ENCODE data around the gene CCNK.

CCNK gene

DNA sequence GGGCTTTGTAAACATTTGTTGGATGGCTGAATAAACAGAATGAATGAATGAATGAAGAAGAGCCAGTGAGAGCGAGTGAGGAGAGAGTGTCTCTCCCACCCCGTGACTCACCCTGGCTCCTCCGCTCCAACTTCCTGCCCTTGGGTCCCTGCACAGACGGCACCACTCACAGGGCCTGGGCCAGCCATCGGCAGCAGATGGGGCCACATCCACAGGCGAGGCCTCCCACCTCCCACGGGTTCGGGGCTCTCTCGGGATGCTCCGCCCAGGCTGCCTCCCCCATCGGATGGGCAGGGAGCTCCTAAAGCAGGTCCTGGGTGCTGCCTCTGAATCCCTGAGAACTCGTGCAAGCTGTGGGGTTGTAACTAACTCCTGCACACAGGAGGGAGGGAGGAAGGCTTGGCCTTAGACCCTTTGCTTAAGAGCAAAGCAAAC lies 41.3 kb downstream of the CCNK start:
- no peak overlapping the region for H3K4me3 ChIP-seq (ENCODE audit: low read length)
- DNase-seq (ENCODE audit: low read depth), result peak; percentile 43
- TF ChIP-seq, protein P1, sequence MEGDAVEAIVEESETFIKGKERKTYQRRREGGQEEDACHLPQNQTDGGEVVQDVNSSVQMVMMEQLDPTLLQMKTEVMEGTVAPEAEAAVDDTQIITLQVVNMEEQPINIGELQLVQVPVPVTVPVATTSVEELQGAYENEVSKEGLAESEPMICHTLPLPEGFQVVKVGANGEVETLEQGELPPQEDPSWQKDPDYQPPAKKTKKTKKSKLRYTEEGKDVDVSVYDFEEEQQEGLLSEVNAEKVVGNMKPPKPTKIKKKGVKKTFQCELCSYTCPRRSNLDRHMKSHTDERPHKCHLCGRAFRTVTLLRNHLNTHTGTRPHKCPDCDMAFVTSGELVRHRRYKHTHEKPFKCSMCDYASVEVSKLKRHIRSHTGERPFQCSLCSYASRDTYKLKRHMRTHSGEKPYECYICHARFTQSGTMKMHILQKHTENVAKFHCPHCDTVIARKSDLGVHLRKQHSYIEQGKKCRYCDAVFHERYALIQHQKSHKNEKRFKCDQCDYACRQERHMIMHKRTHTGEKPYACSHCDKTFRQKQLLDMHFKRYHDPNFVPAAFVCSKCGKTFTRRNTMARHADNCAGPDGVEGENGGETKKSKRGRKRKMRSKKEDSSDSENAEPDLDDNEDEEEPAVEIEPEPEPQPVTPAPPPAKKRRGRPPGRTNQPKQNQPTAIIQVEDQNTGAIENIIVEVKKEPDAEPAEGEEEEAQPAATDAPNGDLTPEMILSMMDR (IDR thresholded peaks at IDR 0.05; ENCODE audit: insufficient read depth, low read depth, low read length, missing control alignments), result no peak

DNA sequence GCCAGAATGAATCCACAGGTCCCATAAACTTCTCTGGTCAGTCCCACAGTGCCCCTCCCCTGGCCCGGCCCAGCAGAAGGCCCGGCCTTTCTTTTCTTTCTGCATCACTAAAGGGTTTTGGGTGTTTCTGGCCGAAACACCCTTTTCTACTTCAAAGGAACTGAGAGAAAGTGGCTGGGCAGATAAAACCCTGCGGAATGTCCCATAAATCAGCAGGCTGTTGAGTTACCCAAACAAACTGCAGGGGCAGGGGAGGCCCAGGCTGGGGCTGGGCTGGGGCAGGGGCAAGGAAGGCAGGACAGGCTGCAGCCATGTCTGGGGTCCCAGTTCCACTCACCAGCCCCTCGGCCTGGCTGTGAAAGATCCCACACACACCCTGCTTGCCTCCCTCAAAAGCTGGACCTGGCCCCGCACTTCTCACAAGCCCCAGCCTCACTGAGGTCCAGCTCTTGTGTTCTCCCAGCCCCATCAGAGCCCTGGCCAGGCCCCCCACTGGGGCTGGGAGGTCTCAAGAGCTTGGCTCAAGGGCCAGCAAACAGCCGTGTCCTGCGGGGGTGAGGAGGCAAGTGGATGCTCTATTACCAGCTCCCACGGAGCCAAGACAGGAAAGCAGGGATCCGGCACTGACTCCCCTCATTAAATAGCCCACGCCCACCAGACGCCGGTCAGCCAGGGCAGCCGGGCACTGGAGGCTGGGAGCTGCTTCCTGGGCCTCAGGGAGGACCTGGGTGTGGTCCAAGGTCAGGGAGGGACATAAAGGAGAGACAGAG lies 41.9 kb downstream of the CCNK start:
- H3K4me3 ChIP-seq (ENCODE audit: low read length), result no peak overlapping the region
- TF ChIP-seq, protein P1 (IDR thresholded peaks at IDR 0.05; ENCODE audit: insufficient read depth, low read depth, low read length, missing control alignments), result no peak
- no peak for DNase-seq (ENCODE audit: low read depth)

DNA sequence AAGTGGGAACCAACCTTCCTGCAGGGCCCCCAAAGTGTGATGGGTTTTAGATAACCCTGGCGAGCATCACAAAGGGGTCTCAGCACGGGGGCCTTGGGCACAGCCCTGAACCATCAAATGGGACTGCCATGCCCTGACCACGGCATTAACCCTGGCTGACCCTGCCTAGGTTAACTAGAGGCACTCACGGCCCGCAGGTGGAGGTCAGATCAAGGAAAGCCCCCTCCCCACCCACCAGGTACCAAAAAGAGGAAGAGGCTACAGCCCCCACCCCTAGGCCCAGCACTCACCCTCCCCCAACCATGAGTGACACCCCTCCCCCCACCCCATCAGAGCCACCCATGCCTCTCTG lies 42.5 kb downstream of the CCNK start:
- no peak overlapping the region for H3K4me3 ChIP-seq (ENCODE audit: low read length)
- no peak for DNase-seq (ENCODE audit: low read depth)

DNA sequence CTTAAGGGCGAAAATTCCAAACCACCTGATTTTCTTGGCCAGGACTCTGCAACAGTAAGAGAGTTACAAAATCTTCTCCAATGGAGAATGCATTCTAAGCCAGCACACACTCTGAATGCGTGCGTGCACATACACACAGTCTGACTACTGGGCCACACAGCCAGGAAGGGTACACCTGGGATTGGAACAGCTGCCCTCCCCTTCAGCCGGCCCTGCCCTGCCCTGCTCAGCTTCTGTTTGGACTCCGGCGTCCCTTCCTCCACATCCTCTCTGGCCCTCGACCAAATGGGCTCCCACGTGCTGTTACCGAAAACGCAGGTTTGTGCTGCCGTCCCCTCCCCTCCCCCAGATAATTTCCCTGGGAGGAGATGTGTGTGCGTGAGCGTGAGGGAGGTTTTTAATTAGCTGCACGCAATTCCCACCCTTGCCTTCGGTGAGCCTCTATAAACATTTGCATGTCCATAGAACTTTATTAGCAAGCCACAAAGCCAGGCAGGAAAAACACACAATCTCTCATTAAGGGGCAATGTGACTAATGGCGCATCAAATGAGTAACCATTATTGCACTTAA lies 43.0 kb downstream of the CCNK start:
- H3K4me3 ChIP-seq (ENCODE audit: low read length), result no peak overlapping the region
- TF ChIP-seq, protein P1 (IDR thresholded peaks at IDR 0.05; ENCODE audit: insufficient read depth, low read depth, low read length, missing control alignments), result no peak
- no peak for DNase-seq (ENCODE audit: low read depth)

More for the DNA sequence above, 42.5 kb downstream of the CCNK start:
- TF ChIP-seq, protein P1 (IDR thresholded peaks at IDR 0.05; ENCODE audit: insufficient read depth, low read depth, low read length, missing control alignments), result no peak

DNA sequence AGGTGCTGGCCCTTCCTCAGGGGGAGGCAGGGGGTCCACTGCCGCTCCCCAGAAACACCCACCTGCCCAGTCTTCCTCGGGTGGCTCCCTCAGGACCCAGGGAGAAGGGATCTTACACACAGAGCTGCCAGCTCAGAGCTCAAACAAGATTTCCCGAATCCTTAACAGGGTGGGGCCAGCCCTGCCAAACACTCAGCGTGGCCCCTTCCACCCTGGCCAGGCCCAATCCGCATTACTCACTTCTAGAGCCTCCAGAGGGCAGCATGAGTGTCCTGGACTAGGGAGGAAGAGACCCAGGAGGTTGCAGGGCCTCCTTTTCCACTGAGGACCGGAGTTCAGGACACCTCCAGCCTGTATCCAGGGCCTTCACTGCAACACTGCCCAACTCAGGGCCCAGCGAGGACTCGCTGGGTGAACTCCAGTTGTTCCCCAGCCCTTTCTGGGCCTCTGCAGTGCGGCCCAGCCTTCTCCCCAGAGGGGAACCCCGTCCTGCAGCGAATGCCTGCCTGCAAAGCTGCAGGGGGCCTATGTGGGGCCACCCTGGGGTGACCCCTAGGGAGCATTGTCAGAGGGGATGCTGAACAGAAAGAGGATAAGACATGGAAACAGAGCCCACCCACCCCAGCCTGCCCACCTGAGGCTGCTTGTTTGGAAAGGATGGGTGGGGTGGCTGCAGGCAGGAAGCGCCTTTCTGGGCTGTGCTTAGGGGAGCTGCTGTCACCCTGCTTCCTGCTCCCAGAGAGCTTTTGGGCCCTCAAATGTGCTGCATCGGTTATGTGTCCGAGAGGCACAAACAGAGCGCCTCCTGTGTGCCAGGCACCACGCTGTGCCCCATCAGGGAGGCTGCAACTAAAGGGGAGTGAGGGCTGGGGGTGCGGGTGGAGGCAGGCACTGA lies 43.8 kb downstream of the CCNK start:
- H3K4me3 ChIP-seq (ENCODE audit: low read length), result no peak overlapping the region
- DNase-seq (ENCODE audit: low read depth), result peak; percentile 60
- TF ChIP-seq, protein P1 (IDR thresholded peaks at IDR 0.05; ENCODE audit: insufficient read depth, low read depth, low read length, missing control alignments), result peak; percentile 44

DNA sequence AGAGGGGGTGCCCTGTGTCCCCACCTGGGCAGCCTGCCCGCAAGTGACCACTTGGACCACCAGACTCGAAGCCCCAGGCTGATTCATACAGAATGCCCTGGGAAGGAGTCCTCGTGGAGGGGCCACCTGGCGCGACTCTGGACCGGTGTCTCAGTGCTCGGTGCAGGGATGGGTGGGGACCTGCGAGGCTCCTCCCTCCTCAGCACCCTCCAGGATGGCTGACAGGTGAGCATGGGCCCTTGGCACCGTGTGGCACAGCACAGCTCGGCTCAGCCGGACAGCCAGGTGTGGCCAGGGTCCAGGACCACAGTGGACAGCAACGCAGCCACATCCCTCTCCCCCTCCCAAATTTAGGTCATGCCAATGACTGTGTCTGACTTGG lies 44.5 kb downstream of the CCNK start:
- no peak overlapping the region for H3K4me3 ChIP-seq (ENCODE audit: low read length)
- TF ChIP-seq, protein P1 (IDR thresholded peaks at IDR 0.05; ENCODE audit: insufficient read depth, low read depth, low read length, missing control alignments), result no peak
- no peak for DNase-seq (ENCODE audit: low read depth)

All from epithelial cell of esophagus (primary cell).